BE2C (cell line): ENCODE measurements around the gene TBKBP1.

Experiments
- DNase-seq: peaks from one replicate; pipeline ENCODE4 v3.0.0-alpha.2; 2020
- H3K27me3 ChIP-seq: fragments of 250-450 bp; sonication (Bioruptor Pico); 2 replicates; pipeline ENCODE4 v1.5.1; 2020; ENCODE audit warnings: mild to moderate bottlenecking
- H3K36me3 ChIP-seq: fragments of 250-450 bp; sonication (Bioruptor Pico); 2 replicates; pipeline ENCODE4 v1.5.1; 2020; ENCODE audit warnings: mild to moderate bottlenecking
- H3K4me1 ChIP-seq: fragments of 250-450 bp; sonication (Bioruptor Pico); 2 replicates; pipeline ENCODE4 v1.5.1; 2020
- H3K4me3 ChIP-seq: 2 replicates; pipeline ENCODE4 v1.5.1; 2011; ENCODE audit warnings: low read depth, low read length
- H3K9me3 ChIP-seq: fragments of 250-450 bp; sonication (Bioruptor Pico); 2 replicates; pipeline ENCODE4 v1.5.1; 2020
- CTCF ChIP-seq: IDR thresholded peaks from 2 replicates; pipeline ENCODE4 v1.5.1; 2012; ENCODE audit warnings: mild to moderate bottlenecking, low read depth, low read length

The TBKBP1 gene

DNA sequence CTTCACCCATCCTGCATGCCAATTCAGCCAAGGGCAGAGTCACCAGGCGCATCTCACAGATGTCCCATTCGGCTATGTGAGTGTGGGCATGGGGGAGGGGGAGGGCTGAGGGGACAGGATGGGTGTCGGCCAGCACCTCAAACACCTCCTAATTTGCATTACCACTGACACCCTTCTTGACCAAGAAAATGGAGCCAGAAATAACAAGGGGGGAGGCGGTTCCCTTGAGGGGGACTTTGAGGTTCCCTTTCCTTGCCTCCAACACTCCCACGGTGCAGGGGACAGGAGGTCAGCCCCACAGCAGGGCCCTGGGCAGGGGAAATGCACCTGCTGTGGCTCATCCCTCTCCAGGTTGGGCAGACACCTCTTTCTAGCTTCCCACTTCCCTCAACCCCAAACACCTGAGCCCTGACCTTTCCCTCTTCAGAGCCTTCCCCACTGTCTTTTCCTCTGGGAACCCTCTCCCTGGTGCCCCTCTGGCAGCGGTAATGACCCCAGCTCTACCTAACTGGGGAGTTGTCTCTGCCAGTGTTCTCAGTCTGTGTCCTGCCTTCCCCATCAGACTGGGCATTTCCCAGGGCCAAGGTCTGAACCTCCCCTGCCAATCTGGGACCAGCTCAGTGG, 20.9 kb downstream of the TBKBP1 start:
- peaks cover 5% of the 10 kb centered on the region; the same call in 1 of the 2 replicates for H3K4me1 ChIP-seq
- no peak for DNase-seq
- H3K4me3 ChIP-seq = no peak overlapping the region
- no peak for TF ChIP-seq CTCF
- H3K9me3 ChIP-seq = no peaks in the 10 kb centered on the region
- H3K36me3 ChIP-seq = peaks cover 13% of the 10 kb centered on the region
- H3K27me3 ChIP-seq = no peaks in the 10 kb centered on the region

DNA sequence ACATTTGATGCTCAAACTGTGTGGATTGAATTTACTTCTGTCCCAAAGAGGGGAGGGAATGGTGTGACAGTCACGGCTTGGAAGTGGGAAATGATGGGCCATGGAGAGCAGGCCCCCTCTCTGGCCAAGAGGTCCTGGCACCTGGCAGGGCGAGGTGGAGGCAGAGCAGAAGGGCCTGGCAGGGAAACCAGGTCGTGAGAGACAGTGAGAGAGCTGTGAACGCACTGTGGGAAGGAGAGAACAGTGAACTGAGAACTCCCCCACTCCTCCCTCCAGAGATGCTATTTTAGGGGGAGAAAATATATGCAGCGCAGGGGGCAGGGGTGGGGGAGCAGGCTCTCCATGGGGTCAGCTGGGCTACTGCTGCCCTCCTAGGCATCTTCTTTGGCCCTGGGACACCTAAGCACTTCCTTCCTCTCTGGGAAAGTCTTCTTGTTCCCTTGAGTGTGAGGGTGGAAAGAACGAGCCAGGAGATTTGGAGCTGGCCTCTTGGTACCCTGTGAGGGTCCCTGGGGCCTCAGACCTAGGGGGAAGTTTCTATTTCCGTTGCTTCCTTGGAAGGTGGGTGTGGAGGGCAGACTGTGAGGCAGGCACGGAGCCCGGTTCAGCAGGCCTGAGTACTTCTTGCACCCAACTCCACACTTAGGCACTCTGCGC, 21.8 kb downstream of the TBKBP1 start:
- DNase-seq = no peak
- Histone ChIP-seq H3K4me1 (peaks cover 5% of the 10 kb centered on the region; the same call in 1 of the 2 replicates), H3K36me3 (peaks cover 5% of the 10 kb centered on the region; the same call in 1 of the 2 replicates), H3K4me3 (no peak overlapping the region), H3K9me3 (no peaks in the 10 kb centered on the region), H3K27me3 (no peaks in the 10 kb centered on the region)
- TF ChIP-seq CTCF = no peak

- H3K9me3 ChIP-seq = no peaks in the 10 kb centered on the region
- peaks cover 5% of the 10 kb centered on the region; the same call in 1 of the 2 replicates for H3K4me1 ChIP-seq
- no peak for TF ChIP-seq CTCF
- DNase-seq = no peak
- no peaks in the 10 kb centered on the region; the same call in 1 of the 2 replicates for H3K36me3 ChIP-seq
- H3K4me3 ChIP-seq = no peak overlapping the region
- no peaks in the 10 kb centered on the region for H3K27me3 ChIP-seq
Measured at GRCh38 chr17:47716375-47716774, 22.4 kb downstream of the TBKBP1 start.

DNA sequence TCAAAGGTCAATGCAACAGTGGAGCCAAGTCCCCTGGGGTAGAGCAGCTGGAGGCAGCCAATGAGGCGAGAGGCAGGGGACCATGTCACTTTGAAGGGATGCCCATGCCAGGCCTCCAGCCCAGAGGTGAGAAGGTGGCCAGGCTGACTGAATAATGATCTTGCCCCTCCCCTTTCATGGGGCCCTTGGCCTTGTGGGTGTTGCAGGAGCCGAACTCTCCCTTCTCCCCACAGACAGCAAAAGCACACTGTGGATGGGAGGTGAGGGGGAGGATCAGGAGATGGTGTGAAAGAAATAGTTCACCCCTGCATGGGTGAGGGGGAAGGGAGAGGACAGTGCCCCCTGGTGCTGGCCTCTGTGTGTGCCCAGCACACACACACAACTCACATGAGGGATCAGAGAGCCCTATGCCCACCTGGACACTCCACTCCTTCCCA, 23.3 kb downstream of the TBKBP1 start:
- TF ChIP-seq CTCF = peak; percentile 51
- Histone ChIP-seq H3K36me3 (no peaks in the 10 kb centered on the region), H3K9me3 (no peaks in the 10 kb centered on the region), H3K4me1 (peaks cover 5% of the 10 kb centered on the region; the same call in 1 of the 2 replicates), H3K4me3 (no peak overlapping the region), H3K27me3 (no peaks in the 10 kb centered on the region)
- DNase-seq = no peak

- H3K36me3 ChIP-seq = no peaks in the 10 kb centered on the region
- H3K27me3 ChIP-seq = no peaks in the 10 kb centered on the region
- DNase-seq = no peak
- no peak overlapping the region for H3K4me3 ChIP-seq
- no peak for TF ChIP-seq CTCF
- no peaks in the 10 kb centered on the region for H3K9me3 ChIP-seq
- H3K4me1 ChIP-seq = peaks cover 5% of the 10 kb centered on the region; the same call in 1 of the 2 replicates
Measured at GRCh38 chr17:47717979-47718621, 24.1 kb downstream of the TBKBP1 start.
